GM12801 (cell line): ENCODE results near the gene TIMP4.

Experiments
- CTCF ChIP-seq: IDR thresholded peaks from one replicate; pipeline ENCODE4 v1.5.1; 2011; ENCODE audit warnings: control low read depth; ENCODE audit not compliant: insufficient read length; ENCODE audit errors: extremely low read depth

Gene TIMP4

GRCh38 chr3:12157026-12157425, 1.7 kb downstream of the TIMP4 start:
- no peak for TF ChIP-seq CTCF

GRCh38 chr3:12155828-12156227, 2.9 kb downstream of the TIMP4 start:
- no peak for TF ChIP-seq CTCF

GRCh38 chr3:12155264-12155663, 3.4 kb downstream of the TIMP4 start:
- no peak for TF ChIP-seq CTCF

GRCh38 chr3:12154151-12154550, 4.6 kb downstream of the TIMP4 start:
- no peak for TF ChIP-seq CTCF

GRCh38 chr3:12150112-12150511, 8.6 kb downstream of the TIMP4 start:
- TF ChIP-seq CTCF, result no peak

- no peak for TF ChIP-seq CTCF
Measured at GRCh38 chr3:12149029-12149428, 9.7 kb downstream of the TIMP4 start.

GRCh38 chr3:12148183-12148940, 10.3 kb downstream of the TIMP4 start:
- no peak for TF ChIP-seq CTCF
